ENCODE results near the gene ZNF410.
"Not testable (repeated sequence)": the region's sequence is repeated elsewhere in the genome, so short reads cannot be mapped to it uniquely, and the experiment has no call there.

The ZNF410 gene

DNA sequence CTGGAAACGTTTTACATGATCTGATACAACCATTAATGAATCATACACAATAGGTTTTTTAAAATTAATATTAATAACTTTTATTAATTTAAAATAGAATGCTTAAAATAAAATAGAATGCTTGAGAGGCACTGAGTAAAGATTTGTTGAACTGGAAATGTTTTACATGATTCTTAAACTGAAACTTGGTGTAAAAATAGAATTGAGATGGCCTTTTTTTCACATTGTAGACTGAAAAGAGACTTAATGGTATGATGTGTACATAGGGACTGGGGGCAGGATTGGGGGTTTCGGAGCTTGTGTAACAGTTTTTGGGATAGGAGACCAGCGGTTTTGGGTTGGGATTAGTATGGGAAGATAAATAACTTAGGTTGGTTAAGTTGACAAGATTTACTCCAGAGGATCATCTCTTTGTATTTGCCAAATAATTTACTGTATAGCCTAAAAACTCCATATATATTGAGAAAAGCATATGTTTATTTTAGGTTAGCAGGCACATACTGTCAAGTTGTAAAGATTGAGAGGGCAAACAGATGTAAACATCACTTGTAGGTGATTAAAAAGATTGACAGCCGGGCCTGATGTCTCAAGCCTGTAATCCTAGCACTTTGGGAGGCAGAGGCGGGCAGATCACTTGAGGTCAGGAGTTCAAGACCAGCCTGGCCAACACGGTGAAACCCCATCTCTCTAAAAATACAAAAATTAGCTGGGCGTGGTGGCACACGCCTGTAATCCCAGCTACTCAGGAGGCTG, 2.0 kb upstream of the ZNF410 start:
- Histone ChIP-seq H3K9me3 (ENCODE audit: control insufficient read depth, insufficient read depth, low read length) (no peaks in the 10 kb centered on the region), H3K4me3 (ENCODE audit: low read length) (no peak overlapping the region), H3K27me3 (ENCODE audit: control insufficient read depth, insufficient read depth, low read length) (no peaks in the 10 kb centered on the region), H3K36me3 (ENCODE audit: control insufficient read depth, insufficient read depth, low read length) (no peaks in the 10 kb centered on the region), H3K27ac (ENCODE audit: low read length) (no peak overlapping the region), H3K4me1 (ENCODE audit: control insufficient read depth, insufficient read depth, low read length) (no peaks in the 10 kb centered on the region)
- WGBS (ENCODE audit: insufficient coverage, insufficient read length) = 100% methylated on average over 1 of the region's 8 CpGs
- no peak for DNase-seq (ENCODE audit: low read depth, low spot score)

DNA sequence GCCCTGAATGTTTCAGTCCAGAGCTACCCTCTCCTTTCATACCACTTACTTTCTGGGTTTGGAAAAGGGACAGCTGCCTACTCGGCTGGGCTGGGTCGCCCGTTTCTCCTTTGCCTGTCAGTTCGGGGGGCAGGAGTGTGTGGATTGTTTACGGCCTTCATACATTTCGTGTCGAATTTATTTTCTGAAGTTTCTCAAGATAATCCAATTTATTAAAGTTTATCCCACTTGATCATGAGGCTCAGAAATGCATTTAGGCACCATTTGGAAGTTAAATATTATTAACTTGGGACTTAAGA, 608 bp downstream of the ZNF410 start:
- no peak for DNase-seq (ENCODE audit: low read depth, low spot score)
- WGBS (ENCODE audit: insufficient coverage, insufficient read length) = no CpG with 5 or more reads among the region's 7 CpGs

DNA sequence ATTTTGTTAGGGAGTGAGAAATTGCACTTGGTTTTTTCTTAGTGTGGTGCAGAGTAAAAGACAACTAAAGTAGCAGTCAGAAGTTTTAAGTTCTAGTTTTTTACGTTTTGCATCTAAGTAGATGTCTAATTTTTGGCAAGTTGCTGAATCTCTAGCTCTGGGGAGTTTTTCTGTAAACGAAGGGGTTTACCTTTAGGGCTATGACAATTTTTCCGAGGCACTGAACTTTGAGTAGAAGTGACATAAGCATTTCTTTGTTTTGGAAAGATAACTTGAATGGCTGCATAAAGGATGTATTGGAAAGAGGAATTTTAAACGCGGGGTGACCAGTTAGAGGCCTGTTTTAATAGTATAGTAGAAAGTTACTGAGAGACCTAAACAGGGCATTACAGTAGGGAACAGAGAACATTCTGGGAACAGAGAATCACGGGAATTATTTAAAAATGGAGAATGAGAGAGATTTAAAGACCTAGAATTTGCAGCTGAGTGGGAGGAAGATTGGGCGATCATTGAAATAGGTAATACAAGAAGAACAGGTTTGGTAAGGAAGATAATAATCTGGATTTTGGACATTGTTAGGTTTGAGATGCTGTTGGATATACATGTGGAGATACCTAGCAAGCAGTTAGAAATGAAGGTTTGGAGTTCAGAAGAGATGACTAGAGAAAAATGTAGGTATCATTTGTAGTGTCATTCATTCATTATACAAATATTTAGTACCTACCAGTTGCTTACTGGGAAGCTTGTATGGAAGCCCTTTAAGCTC, 1.2 kb downstream of the ZNF410 start:
- Histone ChIP-seq H3K36me3 (ENCODE audit: control insufficient read depth, insufficient read depth, low read length) (no peaks in the 10 kb centered on the region), H3K27me3 (ENCODE audit: control insufficient read depth, insufficient read depth, low read length) (no peaks in the 10 kb centered on the region), H3K9me3 (ENCODE audit: control insufficient read depth, insufficient read depth, low read length) (no peaks in the 10 kb centered on the region), H3K4me1 (ENCODE audit: control insufficient read depth, insufficient read depth, low read length) (no peaks in the 10 kb centered on the region), H3K27ac (ENCODE audit: low read length) (no peak overlapping the region), H3K4me3 (ENCODE audit: low read length) (no peak overlapping the region)
- WGBS (ENCODE audit: insufficient coverage, insufficient read length) = no CpG with 5 or more reads among the region's 7 CpGs
- DNase-seq (ENCODE audit: low read depth, low spot score) = no peak

More for the DNA sequence above, 608 bp downstream of the ZNF410 start:
- H3K27ac ChIP-seq (ENCODE audit: low read length) = no peak overlapping the region
- H3K36me3 ChIP-seq (ENCODE audit: control insufficient read depth, insufficient read depth, low read length) = no peaks in the 10 kb centered on the region
- no peaks in the 10 kb centered on the region for H3K9me3 ChIP-seq (ENCODE audit: control insufficient read depth, insufficient read depth, low read length)
- no peaks in the 10 kb centered on the region for H3K27me3 ChIP-seq (ENCODE audit: control insufficient read depth, insufficient read depth, low read length)
- H3K4me3 ChIP-seq (ENCODE audit: low read length) = peak overlapping the region; percentile 75
- H3K4me1 ChIP-seq (ENCODE audit: control insufficient read depth, insufficient read depth, low read length) = no peaks in the 10 kb centered on the region

DNA sequence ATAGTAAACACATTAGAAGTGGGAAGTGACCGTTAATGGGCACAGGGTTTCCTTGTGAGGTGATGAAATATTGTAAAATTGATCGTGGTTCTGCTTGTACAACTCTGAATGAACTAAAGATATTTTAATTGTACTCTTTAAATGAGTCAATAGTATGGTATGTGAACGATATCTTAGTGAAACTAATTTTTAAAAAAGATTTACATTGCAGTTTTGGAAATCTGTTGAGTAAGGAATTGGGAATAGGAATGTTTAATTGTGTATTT, 1.7 kb downstream of the ZNF410 start:
- H3K27me3 ChIP-seq (ENCODE audit: control insufficient read depth, insufficient read depth, low read length) = no peaks in the 10 kb centered on the region
- no peaks in the 10 kb centered on the region for H3K9me3 ChIP-seq (ENCODE audit: control insufficient read depth, insufficient read depth, low read length)
- no peak for DNase-seq (ENCODE audit: low read depth, low spot score)
- H3K36me3 ChIP-seq (ENCODE audit: control insufficient read depth, insufficient read depth, low read length) = no peaks in the 10 kb centered on the region
- H3K27ac ChIP-seq (ENCODE audit: low read length) = no peak overlapping the region
- WGBS (ENCODE audit: insufficient coverage, insufficient read length) = 100% methylated on average over 1 of the region's 3 CpGs
- H3K4me1 ChIP-seq (ENCODE audit: control insufficient read depth, insufficient read depth, low read length) = no peaks in the 10 kb centered on the region
- H3K4me3 ChIP-seq (ENCODE audit: low read length) = no peak overlapping the region

DNA sequence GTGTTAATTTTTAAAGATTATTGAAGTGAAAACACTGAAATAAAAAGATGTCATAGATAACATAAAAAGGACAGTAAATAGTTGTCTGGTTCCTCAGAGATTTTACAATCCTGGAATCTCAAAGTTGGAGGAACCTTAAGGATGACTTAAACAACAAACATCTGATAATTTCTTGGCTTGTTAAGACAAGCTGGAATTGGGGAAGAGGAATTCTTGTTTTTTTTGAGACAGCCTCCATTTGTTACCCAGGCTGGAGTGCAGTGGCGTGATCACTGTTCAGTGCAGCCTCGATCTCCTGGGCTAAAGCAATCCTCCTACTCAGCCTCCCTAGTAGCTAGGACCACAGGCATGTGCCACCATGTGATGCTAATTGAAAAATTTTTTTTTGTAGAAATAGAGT, 2.3 kb downstream of the ZNF410 start:
- no peak for DNase-seq (ENCODE audit: low read depth, low spot score)
- no peak overlapping the region for H3K4me3 ChIP-seq (ENCODE audit: low read length)
- no peaks in the 10 kb centered on the region for H3K27me3 ChIP-seq (ENCODE audit: control insufficient read depth, insufficient read depth, low read length)
- H3K27ac ChIP-seq (ENCODE audit: low read length) = no peak overlapping the region
- H3K36me3 ChIP-seq (ENCODE audit: control insufficient read depth, insufficient read depth, low read length) = no peaks in the 10 kb centered on the region
- no CpG with 5 or more reads among the region's 2 CpGs for WGBS (ENCODE audit: insufficient coverage, insufficient read length)
- no peaks in the 10 kb centered on the region for H3K9me3 ChIP-seq (ENCODE audit: control insufficient read depth, insufficient read depth, low read length)
- no peaks in the 10 kb centered on the region for H3K4me1 ChIP-seq (ENCODE audit: control insufficient read depth, insufficient read depth, low read length)

DNA sequence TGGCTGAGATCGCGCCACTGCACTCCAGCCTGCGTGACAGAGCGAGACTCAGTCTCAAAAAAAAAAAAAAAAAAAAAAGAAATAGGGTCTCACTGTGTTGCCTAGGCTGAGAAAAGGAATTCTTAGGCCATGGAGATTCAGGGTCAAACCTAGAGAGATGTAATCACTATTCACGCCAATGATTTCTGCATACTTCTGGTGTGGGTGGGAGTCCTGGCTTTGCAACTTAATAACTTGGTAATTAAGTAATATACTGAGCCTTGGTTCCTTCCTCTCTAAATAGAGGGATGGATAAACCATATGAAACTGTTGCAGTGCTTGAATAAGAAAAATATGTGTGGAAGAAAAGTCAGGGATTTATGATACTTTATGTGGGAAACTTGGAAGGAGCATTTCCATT, 2.7 kb downstream of the ZNF410 start:
- no CpG with 5 or more reads among the region's 5 CpGs for WGBS (ENCODE audit: insufficient coverage, insufficient read length)
- Histone ChIP-seq H3K4me1 (ENCODE audit: control insufficient read depth, insufficient read depth, low read length) (no peaks in the 10 kb centered on the region), H3K27me3 (ENCODE audit: control insufficient read depth, insufficient read depth, low read length) (no peaks in the 10 kb centered on the region), H3K27ac (ENCODE audit: low read length) (no peak overlapping the region), H3K36me3 (ENCODE audit: control insufficient read depth, insufficient read depth, low read length) (no peaks in the 10 kb centered on the region), H3K9me3 (ENCODE audit: control insufficient read depth, insufficient read depth, low read length) (no peaks in the 10 kb centered on the region), H3K4me3 (ENCODE audit: low read length) (no peak overlapping the region)
- DNase-seq (ENCODE audit: low read depth, low spot score) = no peak

DNA sequence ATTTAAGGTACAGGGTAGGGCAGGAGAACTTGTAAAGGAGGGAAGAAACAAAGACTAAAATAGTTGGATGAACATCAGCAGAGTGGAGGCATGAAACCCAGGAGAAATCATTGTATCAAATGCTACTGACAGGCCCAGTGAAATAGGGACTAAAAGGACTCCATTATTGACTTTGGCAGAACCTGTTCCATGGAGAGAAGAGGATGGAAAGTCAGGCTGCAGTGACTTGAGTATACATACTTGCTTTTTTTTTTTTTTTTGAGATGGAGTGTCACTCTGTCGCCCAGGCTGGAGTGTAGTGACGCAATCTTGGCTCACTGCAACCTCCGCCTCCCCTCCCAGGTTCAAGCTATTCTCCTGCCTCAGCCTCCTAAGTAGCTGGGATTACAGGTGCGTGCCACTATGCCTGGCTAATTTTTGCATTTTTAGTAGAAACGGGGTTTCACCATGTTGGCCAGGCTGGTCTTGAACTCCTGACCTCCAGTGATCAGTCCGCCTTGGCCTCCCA, 7.6 kb downstream of the ZNF410 start:
- not testable (repeated sequence) for DNase-seq (ENCODE audit: low read depth, low spot score); H3K36me3 ChIP-seq (ENCODE audit: control insufficient read depth, insufficient read depth, low read length); H3K4me1 ChIP-seq (ENCODE audit: control insufficient read depth, insufficient read depth, low read length); H3K4me3 ChIP-seq (ENCODE audit: low read length); H3K27me3 ChIP-seq (ENCODE audit: control insufficient read depth, insufficient read depth, low read length); H3K9me3 ChIP-seq (ENCODE audit: control insufficient read depth, insufficient read depth, low read length); H3K27ac ChIP-seq (ENCODE audit: low read length)
- WGBS (ENCODE audit: insufficient coverage, insufficient read length) = no CpG with 5 or more reads among the region's 6 CpGs

DNA sequence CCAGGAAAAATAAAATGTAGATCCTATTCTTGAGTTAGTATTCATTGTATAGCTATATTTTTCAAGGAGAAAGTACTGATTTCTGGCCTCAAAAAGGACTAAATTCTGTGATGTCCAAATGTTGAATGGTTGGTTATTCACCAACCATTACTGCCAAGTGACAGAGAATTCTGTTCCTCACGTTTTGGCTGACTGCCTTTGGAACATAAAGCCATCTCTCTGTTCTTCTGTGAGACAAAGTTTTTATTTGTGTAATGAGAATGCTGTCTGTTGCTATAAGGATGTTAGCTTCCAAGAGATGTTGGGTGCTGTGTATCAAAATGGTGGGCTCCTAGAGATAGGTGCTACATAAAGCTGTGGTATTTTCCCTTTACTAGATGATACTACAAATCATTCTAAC, 9.3 kb downstream of the ZNF410 start:
- Histone ChIP-seq H3K4me3 (ENCODE audit: low read length) (no peak overlapping the region), H3K9me3 (ENCODE audit: control insufficient read depth, insufficient read depth, low read length) (no peaks in the 10 kb centered on the region), H3K4me1 (ENCODE audit: control insufficient read depth, insufficient read depth, low read length) (no peaks in the 10 kb centered on the region), H3K36me3 (ENCODE audit: control insufficient read depth, insufficient read depth, low read length) (no peaks in the 10 kb centered on the region), H3K27ac (ENCODE audit: low read length) (no peak overlapping the region), H3K27me3 (ENCODE audit: control insufficient read depth, insufficient read depth, low read length) (no peaks in the 10 kb centered on the region)
- WGBS (ENCODE audit: insufficient coverage, insufficient read length) = no CpG with 5 or more reads among the region's 1 CpG
- no peak for DNase-seq (ENCODE audit: low read depth, low spot score)

DNA sequence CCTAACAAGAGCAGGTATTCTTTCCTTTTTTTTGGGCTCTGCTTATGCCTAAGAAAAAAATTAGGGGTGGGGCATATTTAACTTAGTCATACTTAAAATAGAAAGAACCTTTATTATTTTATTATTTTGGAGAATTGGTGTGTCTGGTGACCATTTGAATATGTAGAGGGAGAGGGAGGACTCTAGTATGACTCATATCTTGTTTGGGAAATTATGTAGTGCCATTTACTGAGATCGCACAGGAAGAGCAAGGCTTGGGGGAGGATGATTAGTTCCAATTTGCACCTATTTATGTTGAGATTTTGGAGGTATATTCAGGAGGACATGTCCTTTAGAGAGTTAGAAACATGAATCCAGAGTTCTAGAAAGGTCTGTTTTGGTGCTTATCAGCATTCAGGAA, 9.9 kb downstream of the ZNF410 start:
- no peak overlapping the region for H3K4me3 ChIP-seq (ENCODE audit: low read length)
- H3K9me3 ChIP-seq (ENCODE audit: control insufficient read depth, insufficient read depth, low read length) = no peaks in the 10 kb centered on the region
- H3K36me3 ChIP-seq (ENCODE audit: control insufficient read depth, insufficient read depth, low read length) = no peaks in the 10 kb centered on the region
- no peak overlapping the region for H3K27ac ChIP-seq (ENCODE audit: low read length)
- H3K27me3 ChIP-seq (ENCODE audit: control insufficient read depth, insufficient read depth, low read length) = no peaks in the 10 kb centered on the region
- WGBS (ENCODE audit: insufficient coverage, insufficient read length) = no CpG with 5 or more reads among the region's 1 CpG
- DNase-seq (ENCODE audit: low read depth, low spot score) = no peak
- H3K4me1 ChIP-seq (ENCODE audit: control insufficient read depth, insufficient read depth, low read length) = no peaks in the 10 kb centered on the region

DNA sequence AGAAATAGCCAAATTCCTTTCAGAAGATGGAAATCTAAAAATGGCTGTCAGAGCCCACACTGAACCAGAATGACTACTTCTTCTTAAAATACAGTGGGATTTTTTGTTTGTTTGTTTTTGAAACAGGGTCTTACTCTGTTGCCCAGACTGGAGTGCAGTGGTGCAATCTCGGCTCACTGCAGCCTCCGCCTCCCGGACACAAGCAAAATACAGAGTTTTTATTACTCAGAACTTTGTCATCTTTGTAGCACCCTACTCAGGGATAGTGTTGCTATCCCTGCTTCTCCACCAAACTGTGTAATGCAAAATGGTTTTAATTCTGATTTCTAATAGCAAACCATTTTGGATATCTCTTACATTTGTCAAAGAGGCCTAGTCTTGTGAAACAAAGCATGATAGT, 16.4 kb downstream of the ZNF410 start:
- Histone ChIP-seq H3K27me3 (ENCODE audit: control insufficient read depth, insufficient read depth, low read length) (no peaks in the 10 kb centered on the region), H3K36me3 (ENCODE audit: control insufficient read depth, insufficient read depth, low read length) (peaks cover 11% of the 10 kb centered on the region; the same call in 1 of the 2 replicates), H3K9me3 (ENCODE audit: control insufficient read depth, insufficient read depth, low read length) (no peaks in the 10 kb centered on the region), H3K4me3 (ENCODE audit: low read length) (no peak overlapping the region), H3K27ac (ENCODE audit: low read length) (no peak overlapping the region), H3K4me1 (ENCODE audit: control insufficient read depth, insufficient read depth, low read length) (no peaks in the 10 kb centered on the region)
- no CpG with 5 or more reads among the region's 3 CpGs for WGBS (ENCODE audit: insufficient coverage, insufficient read length)
- DNase-seq (ENCODE audit: low read depth, low spot score) = no peak

DNA sequence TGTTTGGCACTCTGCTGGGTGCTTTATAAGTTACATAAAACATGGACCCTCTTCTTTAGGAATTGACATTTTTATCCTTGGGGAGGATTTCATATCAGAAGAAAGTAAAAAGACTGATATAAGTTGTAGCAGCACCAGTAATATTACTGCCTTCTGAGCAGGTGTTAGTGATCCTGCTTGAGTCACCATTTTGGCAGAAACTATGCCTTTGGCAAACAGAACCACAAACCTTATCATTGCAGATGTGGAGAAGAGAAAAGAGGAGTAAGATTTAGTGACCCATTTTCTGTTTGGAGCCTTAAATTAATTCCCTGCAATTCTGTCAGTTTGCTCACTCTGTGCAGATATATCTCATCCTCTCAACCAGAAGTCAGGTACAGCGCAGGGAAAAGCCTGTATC, 23.0 kb downstream of the ZNF410 start:
- DNase-seq (ENCODE audit: low read depth, low spot score) = no peak
- H3K4me1 ChIP-seq (ENCODE audit: control insufficient read depth, insufficient read depth, low read length) = no peaks in the 10 kb centered on the region
- H3K4me3 ChIP-seq (ENCODE audit: low read length) = no peak overlapping the region
- H3K27ac ChIP-seq (ENCODE audit: low read length) = no peak overlapping the region
- no CpG with 5 or more reads among the region's 1 CpG for WGBS (ENCODE audit: insufficient coverage, insufficient read length)
- H3K9me3 ChIP-seq (ENCODE audit: control insufficient read depth, insufficient read depth, low read length) = no peaks in the 10 kb centered on the region
- H3K36me3 ChIP-seq (ENCODE audit: control insufficient read depth, insufficient read depth, low read length) = peaks cover 12% of the 10 kb centered on the region; the same call in 1 of the 2 replicates
- H3K27me3 ChIP-seq (ENCODE audit: control insufficient read depth, insufficient read depth, low read length) = no peaks in the 10 kb centered on the region
